Measurements from ENCODE around the gene ITPR1.

The ITPR1 gene

DNA sequence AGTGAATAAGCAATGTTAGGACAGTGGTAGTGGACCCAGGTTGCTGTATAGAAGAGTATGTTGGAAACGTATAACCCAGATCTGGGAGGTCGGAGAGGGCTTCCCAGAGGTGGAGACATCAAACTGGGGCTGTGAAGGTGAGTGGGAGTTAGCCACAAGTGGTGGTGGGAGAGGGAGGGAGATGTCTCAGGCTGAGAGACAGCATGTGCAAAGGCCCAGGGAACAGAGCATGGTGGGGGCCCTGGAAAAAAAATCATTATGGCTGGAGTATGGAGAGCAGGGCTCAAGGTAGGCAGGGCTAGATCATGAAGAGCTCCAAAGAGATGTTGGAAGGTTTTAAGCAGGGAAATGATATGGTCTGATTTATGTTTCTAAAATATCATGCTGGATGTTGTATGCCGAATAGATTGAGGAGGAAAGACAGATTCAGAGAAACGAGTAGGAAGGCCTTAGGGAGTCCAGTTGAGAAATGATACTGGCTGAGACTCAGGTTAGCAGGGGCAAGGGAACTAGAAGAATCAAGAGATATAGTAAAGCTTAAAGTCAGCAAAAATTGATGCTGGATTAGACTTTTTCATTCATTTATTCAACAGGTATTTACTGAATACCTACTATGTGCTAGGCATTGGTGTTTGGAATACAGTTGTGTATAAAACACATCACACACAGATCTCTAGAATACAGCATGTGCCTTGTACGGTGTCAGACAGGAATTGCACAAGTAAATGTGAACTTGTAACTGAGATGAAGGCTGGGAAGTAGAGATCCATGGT, 17.0 kb downstream of the ITPR1 start:
- DNase-seq (ENCODE audit: low read depth, low spot score): no peak

GRCh38 chr3:4511491-4512262, 18.5 kb downstream of the ITPR1 start:
- DNase-seq (ENCODE audit: low read depth, low spot score): no peak

DNA sequence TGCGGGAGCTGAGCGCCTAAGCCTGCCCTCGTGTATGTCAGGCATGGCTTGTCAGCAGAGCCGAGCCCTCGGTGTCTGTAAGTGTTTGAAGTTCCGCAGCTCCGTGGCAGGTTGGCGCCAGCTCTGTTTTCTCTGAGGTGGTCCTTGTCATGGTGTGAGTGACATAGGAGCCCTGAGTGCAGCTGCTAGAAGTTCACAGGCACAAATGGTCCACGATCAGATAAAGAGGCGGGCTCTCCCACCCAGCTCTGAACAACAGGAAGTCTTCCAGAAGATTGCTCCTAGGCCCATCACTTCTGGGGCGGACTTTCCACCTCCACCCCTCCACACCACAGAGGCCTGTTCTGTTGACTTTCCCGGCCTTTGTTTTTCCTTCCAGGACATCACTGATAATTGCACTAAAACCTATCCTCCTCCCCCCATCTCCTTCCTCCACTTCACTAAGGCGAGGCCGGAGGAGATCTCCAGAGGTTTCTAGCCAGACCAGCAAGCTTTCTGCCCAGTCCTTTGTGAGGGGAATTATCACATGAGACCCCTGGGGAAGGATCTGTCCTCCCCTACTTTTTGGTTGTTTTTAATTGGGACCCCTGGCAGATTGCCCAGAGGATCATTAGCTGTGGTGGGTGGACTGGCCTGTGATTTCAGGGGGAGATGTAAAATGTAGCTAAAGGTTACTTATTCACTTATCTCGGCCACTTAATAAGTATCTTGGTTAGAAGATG, 19.9 kb downstream of the ITPR1 start:
- no peak for DNase-seq (ENCODE audit: low read depth, low spot score)

DNA sequence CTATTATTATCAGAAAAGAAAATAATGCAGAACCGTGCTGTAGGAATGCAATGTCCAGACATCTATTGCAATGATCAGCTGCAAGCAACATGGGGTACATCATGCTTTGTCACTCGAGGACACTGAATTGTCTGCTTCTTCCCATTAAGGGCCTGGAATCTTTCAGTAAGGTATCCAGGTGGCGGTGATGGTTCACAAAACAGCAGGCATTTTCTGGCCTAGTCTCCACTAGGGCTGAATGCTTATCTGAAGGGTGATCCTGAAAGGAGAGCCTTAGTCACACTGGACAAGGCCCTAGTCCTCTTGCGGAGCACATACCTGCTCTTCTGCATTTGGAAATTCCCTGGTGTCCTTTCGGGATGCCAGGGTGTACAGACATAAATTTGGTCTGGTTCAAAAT, 21.2 kb downstream of the ITPR1 start:
- no peak for DNase-seq (ENCODE audit: low read depth, low spot score)

GRCh38 chr3:4514916-4515315, 21.8 kb downstream of the ITPR1 start:
- DNase-seq (ENCODE audit: low read depth, low spot score): no peak

- DNase-seq (ENCODE audit: low read depth, low spot score): no peak
These were observed 22.9 kb downstream of the ITPR1 start for GRCh38 chr3:4515916-4516579.

DNA sequence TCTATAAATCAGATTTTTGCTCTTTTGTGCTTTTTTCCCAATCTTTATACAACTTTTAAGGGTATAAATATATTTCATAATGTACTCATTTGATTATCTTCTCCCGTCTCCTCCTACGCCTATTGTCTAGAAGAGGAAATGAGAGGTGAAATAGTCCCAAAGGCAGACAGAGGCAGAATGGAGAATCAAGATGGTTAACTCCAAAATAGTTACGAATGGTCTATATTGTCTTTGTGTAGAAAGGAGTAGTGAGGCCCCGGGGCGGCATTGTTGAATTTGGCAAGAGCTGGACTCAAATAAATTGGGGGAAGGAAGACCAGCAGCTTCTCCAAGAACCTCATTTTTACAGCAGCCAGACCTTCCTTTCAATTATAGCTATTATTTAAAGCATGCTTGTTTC, 23.9 kb downstream of the ITPR1 start:
- DNase-seq (ENCODE audit: low read depth, low spot score): no peak

- no peak for DNase-seq (ENCODE audit: low read depth, low spot score)
These were observed 24.6 kb downstream of the ITPR1 start for GRCh38 chr3:4517643-4518311.

GRCh38 chr3:4520033-4520816, 27.1 kb downstream of the ITPR1 start:
- no peak for DNase-seq (ENCODE audit: low read depth, low spot score)

- no peak for DNase-seq (ENCODE audit: low read depth, low spot score)
These were observed 29.8 kb downstream of the ITPR1 start for GRCh38 chr3:4522947-4523346.

DNA sequence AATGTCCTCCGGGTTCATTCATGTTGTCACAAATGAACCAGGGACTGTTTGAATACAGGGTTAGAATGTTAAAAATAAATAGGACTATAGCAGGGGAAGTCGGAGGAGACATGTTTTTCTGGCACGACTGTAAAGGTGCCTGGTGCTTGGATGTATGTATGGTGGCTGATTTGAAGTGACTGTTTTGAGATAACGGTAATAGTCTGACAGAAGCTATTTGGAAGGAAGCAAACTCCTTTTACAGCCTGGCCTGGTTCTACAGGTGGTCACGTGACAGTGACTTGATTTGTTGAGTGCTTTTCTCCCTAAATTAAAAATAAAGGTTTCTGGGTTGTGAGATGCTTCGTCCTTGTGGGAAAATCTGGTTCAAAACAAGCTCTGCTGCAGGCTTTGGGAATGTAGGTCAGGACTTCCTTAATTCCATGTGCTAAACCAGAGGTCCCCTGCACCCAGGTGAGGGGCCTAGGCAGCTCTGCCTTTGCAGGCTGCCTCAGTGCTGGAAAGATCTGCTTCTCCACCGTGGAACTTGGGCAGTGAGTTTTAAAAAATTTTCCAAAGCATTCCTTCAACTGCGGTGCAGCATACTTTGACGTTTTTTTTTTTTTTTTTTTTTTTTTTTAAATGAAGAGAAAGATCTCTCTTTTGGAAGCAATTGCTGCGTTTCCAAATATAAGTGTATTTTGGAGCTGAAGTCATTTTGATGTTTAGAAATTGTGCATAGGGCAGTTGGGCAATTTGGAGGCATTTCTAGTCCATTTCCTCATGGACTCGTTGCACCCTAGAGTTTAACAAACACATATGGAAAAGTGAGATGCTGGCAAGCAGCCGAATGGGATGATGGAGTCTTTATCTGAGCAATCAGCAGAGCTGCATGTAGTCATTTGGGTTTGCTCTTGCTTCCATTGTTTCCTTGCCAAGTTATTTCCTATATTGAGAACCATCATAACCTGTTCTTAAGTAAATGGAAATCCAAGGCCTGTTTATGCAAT, 30.9 kb downstream of the ITPR1 start:
- no peak for DNase-seq (ENCODE audit: low read depth, low spot score)

DNA sequence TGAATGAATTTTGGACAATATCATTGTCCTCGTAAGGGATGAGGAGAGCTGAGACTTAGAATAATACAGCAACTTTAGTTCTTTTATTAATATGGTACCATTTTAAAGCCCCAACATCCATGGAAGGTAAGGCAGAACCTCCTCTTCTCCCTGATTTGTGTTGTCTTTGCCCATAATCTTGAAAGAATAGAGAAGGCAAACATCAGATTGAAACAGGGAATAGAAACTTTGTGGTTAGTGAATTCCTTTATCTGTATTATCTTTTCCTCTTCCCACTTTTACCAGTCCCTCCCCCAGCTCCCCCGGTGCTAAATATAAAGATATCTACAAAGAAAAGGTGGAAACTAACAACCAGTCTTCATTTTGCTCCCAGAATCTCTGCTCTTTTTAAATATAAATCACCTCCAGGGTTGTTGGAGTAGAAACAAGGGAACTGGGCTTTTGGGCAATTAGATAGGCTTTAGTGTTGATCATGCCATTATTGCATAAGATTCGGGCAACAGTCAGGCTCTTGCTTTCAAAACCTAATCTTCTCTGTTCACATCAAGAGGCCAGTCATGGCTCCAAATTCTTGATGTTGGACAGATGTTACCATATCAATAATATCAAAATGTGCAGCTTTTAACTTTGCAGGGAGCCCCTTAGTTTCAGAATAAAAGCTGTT, 32.5 kb downstream of the ITPR1 start:
- DNase-seq (ENCODE audit: low read depth, low spot score): no peak

GRCh38 chr3:4528320-4528719, 35.2 kb downstream of the ITPR1 start:
- no peak for DNase-seq (ENCODE audit: low read depth, low spot score)

DNA sequence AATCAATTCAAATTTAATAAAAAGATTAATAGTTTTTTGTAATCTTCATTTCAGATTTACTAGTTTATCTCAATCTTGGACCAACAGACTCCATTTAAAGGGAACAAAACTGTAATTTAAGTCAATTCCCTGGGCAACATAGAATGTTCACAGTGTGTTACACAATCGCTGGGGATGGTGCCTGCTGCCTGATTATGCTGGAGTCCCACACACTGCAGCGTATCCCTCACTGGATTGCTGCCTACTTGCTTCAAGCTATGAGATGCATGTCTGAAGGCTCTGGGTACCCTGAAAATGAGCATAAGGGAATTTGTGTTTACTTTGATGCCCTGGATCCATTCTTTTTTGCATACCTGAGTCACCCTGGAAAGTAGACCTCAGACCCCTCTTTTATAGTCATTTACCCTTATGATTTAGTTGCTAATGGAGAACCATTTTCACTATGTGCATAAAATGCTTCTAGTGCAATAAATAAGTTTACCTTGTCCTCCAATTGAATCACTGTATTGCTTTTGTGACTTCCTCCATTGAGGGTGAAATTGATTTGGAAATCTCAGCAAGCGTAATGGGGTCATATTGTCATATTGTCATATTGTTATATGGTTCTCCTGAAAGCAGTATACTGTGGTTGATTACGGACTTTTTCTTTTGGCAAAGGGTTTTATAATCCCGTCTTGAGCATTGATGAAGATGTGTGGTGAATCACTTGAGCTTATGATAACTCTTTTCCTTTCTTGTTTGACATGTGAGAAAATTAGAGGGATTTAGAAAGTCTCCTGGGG, 35.9 kb downstream of the ITPR1 start:
- DNase-seq (ENCODE audit: low read depth, low spot score): no peak

- no peak for DNase-seq (ENCODE audit: low read depth, low spot score)
These were observed 36.9 kb downstream of the ITPR1 start for GRCh38 chr3:4529876-4530588.

- no peak for DNase-seq (ENCODE audit: low read depth, low spot score)
These were observed 38.4 kb downstream of the ITPR1 start for GRCh38 chr3:4531478-4532025.

GRCh38 chr3:4532535-4533112, 39.5 kb downstream of the ITPR1 start:
- DNase-seq (ENCODE audit: low read depth, low spot score): no peak
